Mesodermal cell (in vitro differentiated cells): ENCODE measurements around the gene TCF20.

Source experiments
- H3K27ac ChIP-seq: 2 replicates; pipeline ENCODE4 v1.7.0; 2013; ENCODE audit warnings: mild to moderate bottlenecking, low read depth, low read length, moderate library complexity; ENCODE audit not compliant: severe bottlenecking
- H3K36me3 ChIP-seq: 2 replicates; pipeline ENCODE4 v1.7.1; 2013; ENCODE audit warnings: mild to moderate bottlenecking, low read length, moderate library complexity; ENCODE audit not compliant: control insufficient read depth, insufficient read depth
- H3K4me1 ChIP-seq: one replicate; pipeline ENCODE4 v1.7.1; 2013; ENCODE audit warnings: mild to moderate bottlenecking, low read length; ENCODE audit not compliant: insufficient read depth, control insufficient read depth, poor library complexity, severe bottlenecking
- H3K4me3 ChIP-seq: 2 replicates; pipeline ENCODE4 v1.7.0; 2013; ENCODE audit warnings: low read length, control low read depth, mild to moderate bottlenecking; ENCODE audit not compliant: insufficient read depth, poor library complexity, severe bottlenecking; ENCODE audit errors: extremely low read depth
- H3K9me3 ChIP-seq: 2 replicates; pipeline ENCODE4 v1.7.1; 2013; ENCODE audit warnings: mild to moderate bottlenecking, low read length, moderate library complexity; ENCODE audit not compliant: control insufficient read depth
- WGBS, 2 experiments: methylation state at CpG; one replicate each; pipeline ENCODE4 v1.1.5; 2013; ENCODE audit warnings: missing lambda C conversion rate in 2 of 2; ENCODE audit not compliant: insufficient coverage in 2 of 2; 5-methylcytosine and 5-hydroxymethylcytosine counted together

The TCF20 gene

GRCh38 chr22:42281706-42282251 lies 11.3 kb upstream of the TCF20 start:
- WGBS, 2 experiments = 81 to 90% methylated on average over 3 of the region's 4 CpGs

GRCh38 chr22:42281284-42281683 lies 10.8 kb upstream of the TCF20 start:
- Histone ChIP-seq H3K4me1 (peaks cover 11% of the 10 kb centered on the region), H3K9me3 (no peaks in the 10 kb centered on the region), H3K36me3 (no peaks in the 10 kb centered on the region), H3K27ac (no peak overlapping the region), H3K4me3 (no peak overlapping the region)
- WGBS, 2 experiments = 90 to 93% methylated on average over 8 to 10 of the region's 10 CpGs

More at GRCh38 chr22:42281706-42282251, 11.3 kb upstream of the TCF20 start:
- no peak overlapping the region for H3K27ac ChIP-seq
- H3K9me3 ChIP-seq = no peaks in the 10 kb centered on the region
- peaks cover 11% of the 10 kb centered on the region for H3K4me1 ChIP-seq
- H3K36me3 ChIP-seq = no peaks in the 10 kb centered on the region
- no peak overlapping the region for H3K4me3 ChIP-seq

- H3K4me3 ChIP-seq = no peak overlapping the region
These were observed 10.4 kb upstream of the TCF20 start for GRCh38 chr22:42280836-42281235.

GRCh38 chr22:42280140-42280539 lies 9.7 kb upstream of the TCF20 start:
- Histone ChIP-seq H3K4me3 (no peak overlapping the region), H3K4me1 (peaks cover 11% of the 10 kb centered on the region), H3K36me3 (no peaks in the 10 kb centered on the region), H3K9me3 (no peaks in the 10 kb centered on the region), H3K27ac (no peak overlapping the region)
- WGBS, 2 experiments = 91 to 96% methylated on average over 4 to 8 of the region's 9 CpGs

More at GRCh38 chr22:42280836-42281235, 10.4 kb upstream of the TCF20 start:
- Histone ChIP-seq H3K4me1 (peaks cover 11% of the 10 kb centered on the region), H3K27ac (no peak overlapping the region), H3K9me3 (no peaks in the 10 kb centered on the region), H3K36me3 (no peaks in the 10 kb centered on the region)
- 94 to 95% methylated on average over 4 to 5 of the region's 5 CpGs for WGBS, 2 experiments

- Histone ChIP-seq H3K4me1 (peaks cover 11% of the 10 kb centered on the region), H3K9me3 (no peaks in the 10 kb centered on the region), H3K27ac (no peak overlapping the region), H3K4me3 (no peak overlapping the region), H3K36me3 (no peaks in the 10 kb centered on the region)
- WGBS, 2 experiments = 89 to 93% methylated on average over 10 to 12 of the region's 13 CpGs
These were observed 9.1 kb upstream of the TCF20 start for GRCh38 chr22:42279425-42280020.

GRCh38 chr22:42277988-42278776 lies 7.7 kb upstream of the TCF20 start:
- WGBS, 2 experiments = 79 to 80% methylated on average over 19 to 21 of the region's 21 CpGs

GRCh38 chr22:42277232-42277753 lies 6.8 kb upstream of the TCF20 start:
- 94 to 95% methylated on average over 4 of the region's 4 CpGs for WGBS, 2 experiments
- peaks cover 8% of the 10 kb centered on the region for H3K4me1 ChIP-seq
- no peak overlapping the region for H3K4me3 ChIP-seq
- no peaks in the 10 kb centered on the region for H3K9me3 ChIP-seq
- no peaks in the 10 kb centered on the region for H3K36me3 ChIP-seq
- H3K27ac ChIP-seq = no peak overlapping the region

More at GRCh38 chr22:42277988-42278776, 7.7 kb upstream of the TCF20 start:
- no peaks in the 10 kb centered on the region for H3K36me3 ChIP-seq
- no peaks in the 10 kb centered on the region for H3K9me3 ChIP-seq
- H3K4me3 ChIP-seq = no peak overlapping the region
- H3K27ac ChIP-seq = no peak overlapping the region
- H3K4me1 ChIP-seq = peaks cover 17% of the 10 kb centered on the region

- Histone ChIP-seq H3K4me1 (peaks cover 8% of the 10 kb centered on the region), H3K4me3 (no peak overlapping the region), H3K9me3 (no peaks in the 10 kb centered on the region), H3K27ac (no peak overlapping the region), H3K36me3 (no peaks in the 10 kb centered on the region)
- WGBS, 2 experiments = 29 to 30% methylated on average over 4 to 5 of the region's 5 CpGs
These were observed 5.5 kb upstream of the TCF20 start for GRCh38 chr22:42275970-42276369.

GRCh38 chr22:42275176-42275575 lies 4.7 kb upstream of the TCF20 start:
- no peaks in the 10 kb centered on the region for H3K36me3 ChIP-seq
- no peaks in the 10 kb centered on the region for H3K9me3 ChIP-seq
- H3K4me3 ChIP-seq = no peak overlapping the region
- WGBS, 2 experiments = 83 to 85% methylated on average over 12 of the region's 13 CpGs
- no peak overlapping the region for H3K27ac ChIP-seq
- H3K4me1 ChIP-seq = peaks cover 8% of the 10 kb centered on the region

GRCh38 chr22:42273855-42274451 lies 3.5 kb upstream of the TCF20 start:
- Histone ChIP-seq H3K27ac (peak overlapping the region; percentile 30), H3K4me1 (peaks cover 10% of the 10 kb centered on the region)

More at GRCh38 chr22:42273855-42274451, 3.5 kb upstream of the TCF20 start:
- no peak overlapping the region for H3K4me3 ChIP-seq
- 20 to 24% methylated on average over 10 to 11 of the region's 13 CpGs for WGBS, 2 experiments
- no peaks in the 10 kb centered on the region for H3K36me3 ChIP-seq
- H3K9me3 ChIP-seq = no peaks in the 10 kb centered on the region
